IMR-90 (cell line): ENCODE results near the gene MTMR3. TPM values are rescaled to one million over a fixed set of nuclear protein-coding genes. Genes with fewer than 3 reads are reported as not detected.
A peak's percentile ranks its signal among the peaks of the same experiment; 100 is the strongest.

Experiments used
- ATAC-seq: fragments of 200-7000 bp; cut with Tn5 transposase; 2 replicates; pipeline ENCODE4 v1.9.1; 2020; ENCODE audit warnings: low read depth, mild to moderate bottlenecking, moderate library complexity
- BruUV-seq: library from RNA; stranded (reverse); fragments of 400-500 nt; replicated peaks from 2 replicates; lab custom pipeline; 2021; lab: Mats Ljungman, UMichigan
- CTCF ChIA-PET: fragments of 300-600 bp; formaldehyde crosslinking; extraction: SDS; loops from one replicate; lab custom pipeline; 2021; ENCODE audit warnings: antibody characterized with exemption; lab: Yijun Ruan, JAX
- POLR2A ChIA-PET: fragments of 300-600 bp; sonication (Branson Sonifier 250); formaldehyde crosslinking; loops from one replicate; lab custom pipeline; 2022; ENCODE audit warnings: antibody characterized with exemption; ENCODE audit not compliant: unreplicated experiment; lab: Charles Lee
- DNase-seq: peaks from one replicate; pipeline ENCODE4 v3.0.0; 2013
- H2AFZ ChIP-seq: replicated peaks from 2 replicates; pipeline ENCODE3; 2013; ENCODE audit warnings: low read length, mild to moderate bottlenecking; ENCODE audit not compliant: poor library complexity
- H2AK5ac ChIP-seq: 2 replicates; pipeline ENCODE4 v1.6.1; 2013; ENCODE audit warnings: low read depth, low read length, inconsistent platforms
- H2AK9ac ChIP-seq: replicated peaks from 2 replicates; pipeline ENCODE3; 2013; ENCODE audit warnings: mild to moderate bottlenecking, low read depth, low read length, moderate library complexity; ENCODE audit not compliant: poor library complexity
- H2BK120ac ChIP-seq: 2 replicates; pipeline ENCODE4 v1.6.1; 2013; ENCODE audit warnings: low read depth, low read length, inconsistent platforms
- H2BK15ac ChIP-seq: 3 replicates; pipeline ENCODE4 v1.6.1; 2013; ENCODE audit warnings: low read depth, low read length, inconsistent platforms
- H2BK20ac ChIP-seq: 2 replicates; pipeline ENCODE4 v1.6.1; 2013; ENCODE audit warnings: low read depth, mild to moderate bottlenecking, inconsistent platforms, low read length, moderate library complexity
- H2BK5ac ChIP-seq: 2 replicates; pipeline ENCODE4 v1.6.1; 2013; ENCODE audit warnings: mild to moderate bottlenecking, low read depth, low read length, inconsistent platforms; ENCODE audit not compliant: poor library complexity, severe bottlenecking
- H3K14ac ChIP-seq: replicated peaks from 2 replicates; pipeline ENCODE4 v1.6.1; 2013; ENCODE audit warnings: low read depth, low read length, inconsistent platforms
- H3K18ac ChIP-seq: 2 replicates; pipeline ENCODE4 v1.6.1; 2013; ENCODE audit warnings: low read depth, low read length, control low read depth
- H3K23ac ChIP-seq: 2 replicates; pipeline ENCODE4 v1.6.1; 2013; ENCODE audit warnings: low read depth, low read length, inconsistent platforms
- H3K27ac ChIP-seq: 2 replicates; pipeline ENCODE4 v1.5.1; 2013; ENCODE audit warnings: mild to moderate bottlenecking, control low read depth, low read length; ENCODE audit not compliant: insufficient read depth
- H3K27me3 ChIP-seq: 2 replicates; pipeline ENCODE4 v1.6.1; 2013; ENCODE audit warnings: low read length; ENCODE audit not compliant: control insufficient read depth, insufficient read depth
- H3K36me3 ChIP-seq: 2 replicates; pipeline ENCODE4 v1.6.1; 2013; ENCODE audit warnings: low read length, mixed read lengths; ENCODE audit not compliant: control insufficient read depth, insufficient read depth
- H3K4ac ChIP-seq: 2 replicates; pipeline ENCODE4 v1.6.1; 2013; ENCODE audit warnings: low read depth, low read length, inconsistent platforms
- H3K4me1 ChIP-seq: 2 replicates; pipeline ENCODE4 v1.6.1; 2013; ENCODE audit warnings: low read length, mixed read lengths; ENCODE audit not compliant: control insufficient read depth, insufficient read depth
- H3K4me2 ChIP-seq: 2 replicates; pipeline ENCODE4 v1.6.1; 2013; ENCODE audit warnings: low read depth, mild to moderate bottlenecking, control low read depth, low read length, moderate library complexity
- H3K4me3 ChIP-seq: 2 replicates; pipeline ENCODE4 v1.5.1; 2013; ENCODE audit warnings: low read depth, mild to moderate bottlenecking, control low read depth, low read length, moderate library complexity; ENCODE audit not compliant: insufficient read depth
- H3K56ac ChIP-seq: 2 replicates; pipeline ENCODE4 v1.6.1; 2013; ENCODE audit warnings: low read length, inconsistent platforms; ENCODE audit not compliant: insufficient read depth; ENCODE audit errors: extremely low read depth
- H3K79me1 ChIP-seq, 2 experiments: 2 replicates each; pipeline ENCODE4 v1.6.1; 2013; ENCODE audit warnings: low read length in 2 of 2, inconsistent platforms in 1 of 2, low read depth in 1 of 2
- H3K9ac ChIP-seq: 2 replicates; pipeline ENCODE4 v1.6.1; 2013; ENCODE audit warnings: low read depth, low read length, control low read depth
- H3K9me1 ChIP-seq: 2 replicates; pipeline ENCODE4 v1.6.1; 2013; ENCODE audit warnings: low read length, inconsistent platforms; ENCODE audit not compliant: insufficient read depth
- H3K9me3 ChIP-seq: 2 replicates; pipeline ENCODE4 v1.6.1; 2013; ENCODE audit warnings: low read length; ENCODE audit not compliant: control insufficient read depth, insufficient read depth
- H4K20me1 ChIP-seq: 2 replicates; pipeline ENCODE4 v1.6.1; 2013; ENCODE audit warnings: low read length, inconsistent platforms; ENCODE audit not compliant: insufficient read depth
- H4K5ac ChIP-seq: 2 replicates; pipeline ENCODE4 v1.6.1; 2013; ENCODE audit warnings: mild to moderate bottlenecking, low read depth, low read length, control low read depth
- H4K8ac ChIP-seq, 2 experiments: 2 replicates each; pipeline ENCODE4 v1.6.1; 2013; ENCODE audit warnings: low read depth in 2 of 2, low read length in 2 of 2, control low read depth in 1 of 2, inconsistent platforms in 1 of 2
- H4K91ac ChIP-seq: 2 replicates; pipeline ENCODE4 v1.6.1; 2013; ENCODE audit warnings: low read depth, low read length, inconsistent platforms; ENCODE audit not compliant: insufficient read depth
- CEBPB ChIP-seq: IDR thresholded peaks from 2 replicates; pipeline ENCODE4 v1.6.1; 2012; ENCODE audit warnings: low read depth, low read length, improper control_type of control experiment
- CTCF ChIP-seq: conservative IDR thresholded peaks from 2 replicates; pipeline ENCODE4 v1.5.1; 2012; ENCODE audit warnings: mild to moderate bottlenecking, low read depth, low read length, improper control_type of control experiment
- FOS ChIP-seq: fragments of 150-350 bp; IDR thresholded peaks from 2 replicates; pipeline ENCODE4 v1.6.1; 2016; ENCODE audit warnings: low read depth, low read length
- MXI1 ChIP-seq: IDR thresholded peaks from 2 replicates; pipeline ENCODE4 v1.6.1; 2012; ENCODE audit warnings: low read depth, mild to moderate bottlenecking, low read length, moderate library complexity, borderline replicate concordance
- NFE2L2 ChIP-seq: fragments of 150-350 bp; IDR thresholded peaks from 2 replicates; pipeline ENCODE4 v1.6.1; 2016; ENCODE audit warnings: low read depth, mild to moderate bottlenecking, low read length
- RAD21 ChIP-seq: IDR thresholded peaks from 2 replicates; pipeline ENCODE4 v1.6.1; 2012; ENCODE audit warnings: low read length, improper control_type of control experiment
- RCOR1 ChIP-seq: IDR thresholded peaks from 2 replicates; pipeline ENCODE4 v1.6.1; 2012; ENCODE audit warnings: mild to moderate bottlenecking, low read length, improper control_type of control experiment; ENCODE audit not compliant: insufficient replicate concordance
- RFX5 ChIP-seq: IDR thresholded peaks from 2 replicates; pipeline ENCODE4 v1.8.0; 2012; ENCODE audit warnings: low read depth, mild to moderate bottlenecking, low read length, moderate library complexity
- SMC3 ChIP-seq: fragments of 150-350 bp; IDR thresholded peaks from 2 replicates; pipeline ENCODE4 v1.6.1; 2016; ENCODE audit warnings: low read depth, mild to moderate bottlenecking, antibody characterized with exemption, low read length, moderate library complexity
- WGBS, 2 experiments: methylation state at CpG; one replicate each; pipeline versions ENCODE4 v1.1.5 to v1.1.7; 2013; ENCODE audit warnings: missing lambda C conversion rate in 2 of 2; ENCODE audit not compliant: insufficient read length in 1 of 2; ENCODE audit errors: extremely low coverage in 2 of 2; 5-methylcytosine and 5-hydroxymethylcytosine counted together
- dilution Hi-C: fragments of 300-500 bp; cut with HindIII; formaldehyde crosslinking; loops from one replicate; pipeline ENCODE4 v1.14.3; 2018; ENCODE audit warnings: low sequenced_read_pairs; ENCODE audit not compliant: unreplicated experiment
- in situ Hi-C: fragments of 300-500 bp; cut with MboI; formaldehyde crosslinking; loops from 3 replicates; pipeline ENCODE4 v1.14.3; 2019; ENCODE audit warnings: low sequenced_read_pairs, inconsistent platforms, mixed read lengths
- intact Hi-C: fragments of 100-400 bp; cut with micrococcal nuclease; formaldehyde crosslinking; loops from 2 replicates; pipeline ENCODE4 v1.10.0; 2022
- polyA plus RNA-seq, 3 experiments: library from polyadenylated mRNA; depleted of rRNA; stranded (reverse); fragments of >200 nt; gene quantifications; 2 replicates each; pipeline ENCODE4 v1.2.3, GENCODE V29; 2012; ENCODE audit warnings: low replicate concordance in 1 of 3
- total RNA-seq: library from RNA; depleted of rRNA; stranded (reverse); fragments of >200 nt; gene quantifications from 2 replicates; pipeline ENCODE4 v1.2.3, GENCODE V29; 2012

MTMR3 gene
- total and polyA plus RNA-seq, 2 of the 4 experiments (the other 2 are of a cell fraction) = 21.3 to 29.4 TPM

- H3K9me1 ChIP-seq = peaks cover 11% of the 10 kb centered on the region
- peak overlapping the region; percentile 10 for H3K23ac ChIP-seq
- in situ Hi-C loops (no loop called here), dilution Hi-C loops (no loop called here), intact Hi-C loops (loop anchor here (5.0 kb wide), 2 partner anchors 108 to 173 kb away; no protein-coding TSS in a partner anchor)
- H3K9me3 ChIP-seq = no peaks in the 10 kb centered on the region
- no peak overlapping the region for H3K4me2 ChIP-seq
- no peak overlapping the region for H3K27ac ChIP-seq
- H3K18ac ChIP-seq = no peak overlapping the region; the same call in 1 of the 2 replicates
- peak overlapping the region; percentile 10; the same call in 1 of the 2 replicates for H3K14ac ChIP-seq
- no peaks in the 10 kb centered on the region for H3K27me3 ChIP-seq
- H3K4me3 ChIP-seq = no peak overlapping the region
- ChIA-PET CTCF (interaction anchor here (1.0 kb wide), 1 partner anchor 11 kb away, joined by 4 read pairs; no protein-coding TSS in a partner anchor), POLR2A (no interaction called here)
- no peak for TF ChIP-seq MXI1
- no peak for TF ChIP-seq RCOR1
- no peak for TF ChIP-seq CTCF
- TF ChIP-seq NFE2L2 = no peak
- no peak for TF ChIP-seq RAD21
- TF ChIP-seq SMC3 = no peak
- no peak for TF ChIP-seq RFX5
- TF ChIP-seq FOS = no peak
- TF ChIP-seq CEBPB = no peak
- H2AK9ac ChIP-seq = no peak overlapping the region
- no peak overlapping the region for H3K56ac ChIP-seq
- peak overlapping the region; percentile 4; the same call in 1 of the 2 replicates for H2BK120ac ChIP-seq
- H4K8ac ChIP-seq = peak overlapping the region in 1 of 2 experiments; percentile 24; a peak in 1 of 4 replicates
- H4K5ac ChIP-seq = no peak overlapping the region
- BruUV-seq = no TSS peak
- peak; percentile 44 for ATAC-seq
- peaks cover 8% of the 10 kb centered on the region for H3K36me3 ChIP-seq
- H3K79me1 ChIP-seq = peaks cover 5 to 32% of the 10 kb centered on the region in 2 experiments; a peak in 3 of 4 replicates
- peak; percentile 33 for DNase-seq
- H2BK15ac ChIP-seq = 0 out of 3 replicates have a peak overlapping the region, but pooled peaks have one; percentile 1
- peaks cover 16% of the 10 kb centered on the region for H3K4me1 ChIP-seq
- H2BK20ac ChIP-seq = 0 out of 2 replicates have a peak overlapping the region, but pooled peaks have one; percentile 16
- WGBS, 2 experiments = 40% methylated on average over 1 of the region's 3 CpGs; no CpG with 5 or more reads in 1 of the 2 experiments
- H4K91ac ChIP-seq = peak overlapping the region; percentile 12; the same call in 1 of the 2 replicates
- H4K20me1 ChIP-seq = peaks cover 23% of the 10 kb centered on the region; the same call in 1 of the 2 replicates
- no peak overlapping the region for H2AFZ ChIP-seq
- peak overlapping the region; percentile 12 for H2BK5ac ChIP-seq
- peak overlapping the region; percentile 27 for H2AK5ac ChIP-seq
- H3K9ac ChIP-seq = no peak overlapping the region
- H3K4ac ChIP-seq = peak overlapping the region; percentile 44
These were observed 112.0 kb downstream of the MTMR3 start for GRCh38 chr22:29994943-29995342.
